ENCODE measurements around the gene TMEM72. TPM values are rescaled to one million over a fixed set of nuclear protein-coding genes. Genes with fewer than 3 reads are reported as not detected.

Gene TMEM72
- total and polyA plus RNA-seq, 2 of the 13 experiments (the other 11 are each of a cell fraction or from before 2014, with no cell fraction given), result 0.04 TPM; not detected in 1

DNA sequence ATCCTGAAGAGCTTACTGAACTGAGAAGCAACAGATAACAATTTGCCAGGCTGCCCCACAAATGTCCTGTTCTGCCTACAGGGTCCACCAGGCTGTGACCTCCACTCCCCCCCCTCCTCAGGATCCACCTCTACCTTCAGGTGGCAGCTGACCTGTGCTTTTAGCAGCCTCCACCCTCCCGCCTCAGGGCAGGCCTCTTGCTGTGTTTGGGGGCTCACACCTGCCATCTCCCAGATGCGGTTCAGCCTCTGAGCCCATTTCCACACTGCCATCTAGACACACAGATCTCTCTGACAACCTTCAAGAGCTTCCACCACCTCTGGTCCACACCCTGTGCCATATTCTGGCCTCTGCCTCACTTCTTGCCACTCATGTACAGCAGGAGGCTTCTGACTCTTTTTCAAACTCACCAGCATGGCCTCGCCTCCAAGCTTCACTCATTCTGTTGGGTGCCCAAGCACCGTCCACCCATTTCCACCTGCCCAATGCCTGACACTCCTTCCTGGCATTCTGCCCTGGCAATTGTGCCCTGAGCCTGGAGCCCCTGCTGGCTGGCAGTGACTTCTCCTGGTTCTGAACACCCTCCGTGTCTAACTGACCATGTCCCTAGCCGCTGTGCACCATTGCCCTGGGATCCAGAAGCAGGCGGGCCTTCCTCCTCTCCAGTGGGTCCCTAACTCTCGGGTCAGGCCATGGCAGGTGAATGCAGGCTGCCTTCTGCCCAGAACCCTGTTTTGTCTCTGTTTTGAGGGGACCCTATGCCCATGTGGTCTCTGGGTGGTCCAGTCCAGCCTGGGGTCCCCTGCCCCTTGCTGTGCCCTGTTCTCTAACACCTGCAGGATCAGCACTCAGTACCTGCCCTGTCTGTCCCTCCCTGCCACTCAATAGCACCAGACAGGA is 18.5 kb downstream of the TMEM72 start:
- no TSS peak for BruUV-seq (replicated peaks)
- DNase-seq (ENCODE audit: low spot score), result no peak
- no peak for FAIRE-seq
- ChIA-PET CTCF (ENCODE audit: low intra/inter-chr PET ratio, low total read pairs) (no interaction called here), POLR2A (interaction anchor here (1.3 kb wide), 1 partner anchor 34 kb away, joined by 3 read pairs; no protein-coding TSS in a partner anchor)
- Histone ChIP-seq H4K20me1 (ENCODE audit: insufficient read depth, low read length) (no peaks in the 10 kb centered on the region), H3K36me3 (replicated peaks in 1 of 2; ENCODE audit: control insufficient read depth in 1 of 2, insufficient read depth in 2 of 2, low read length in 2 of 2) (no peaks in the 10 kb centered on the region), H3K27ac (ENCODE audit: extremely low read length, insufficient read depth, low read length) (no peak overlapping the region), H3K9me3 (ENCODE audit: low read length) (no peaks in the 10 kb centered on the region), H3K79me2 (ENCODE audit: insufficient read depth, low read length) (no peaks in the 10 kb centered on the region), H3K4me2 (ENCODE audit: low read depth, low read length) (no peak overlapping the region), H3K27me3 (ENCODE audit: control insufficient read depth in 1 of 2, insufficient read depth in 2 of 2, low read length in 2 of 2) (0 out of 5 replicates have a peak, but pooled peaks cover 0 to 2% of the 10 kb centered on the region in 2 experiments), H3K4me3 (replicated peaks in 1 of 3; ENCODE audit: insufficient read depth in 1 of 3, low read depth in 2 of 3, low read length in 3 of 3) (no peak overlapping the region), H3K4me1 (ENCODE audit: insufficient read depth, low read length) (peaks cover 72% of the 10 kb centered on the region), H3K9ac (ENCODE audit: insufficient read depth, low read depth, low read length) (no peak overlapping the region), H2AFZ (ENCODE audit: low read length) (no peak overlapping the region)
- intact Hi-C loops (cut with micrococcal nuclease; ENCODE audit: unreplicated experiment) (loop anchor here (5.0 kb wide), 1 partner anchor 63 kb away; no protein-coding TSS in a partner anchor), in situ Hi-C loops (cut with HindIII; ENCODE audit: extremely low pct_ligation_motif_present, low pct_unique_long_range_greater_than_20kb) (loop anchor here (5.0 kb wide), 1 partner anchor 48 kb away; the partner anchor contains the start of gene DEPP1)
- 53% methylated on average over 5 of the region's 8 CpGs for WGBS (ENCODE audit: low lambda C conversion rate)
- 0 out of 2 replicates have a peak, but pooled peaks have one; percentile 20 for TF ChIP-seq SP4 (CRISPR knock-in tag; IDR thresholded peaks at IDR 0.05)
- no peak for TF ChIP-seq KLF11 (CRISPR knock-in tag; IDR thresholded peaks at IDR 0.05)
- no peak for TF ChIP-seq TBX3 (IDR thresholded peaks at IDR 0.05; ENCODE audit: borderline replicate concordance)
- TF ChIP-seq ZNF629 (CRISPR knock-in tag; conservative IDR thresholded peaks at IDR 0.05), result no peak
- no peak for TF ChIP-seq TSC22D2 (CRISPR knock-in tag; IDR thresholded peaks at IDR 0.05; ENCODE audit: borderline replicate concordance)
- ATAC-seq, result no peak

DNA sequence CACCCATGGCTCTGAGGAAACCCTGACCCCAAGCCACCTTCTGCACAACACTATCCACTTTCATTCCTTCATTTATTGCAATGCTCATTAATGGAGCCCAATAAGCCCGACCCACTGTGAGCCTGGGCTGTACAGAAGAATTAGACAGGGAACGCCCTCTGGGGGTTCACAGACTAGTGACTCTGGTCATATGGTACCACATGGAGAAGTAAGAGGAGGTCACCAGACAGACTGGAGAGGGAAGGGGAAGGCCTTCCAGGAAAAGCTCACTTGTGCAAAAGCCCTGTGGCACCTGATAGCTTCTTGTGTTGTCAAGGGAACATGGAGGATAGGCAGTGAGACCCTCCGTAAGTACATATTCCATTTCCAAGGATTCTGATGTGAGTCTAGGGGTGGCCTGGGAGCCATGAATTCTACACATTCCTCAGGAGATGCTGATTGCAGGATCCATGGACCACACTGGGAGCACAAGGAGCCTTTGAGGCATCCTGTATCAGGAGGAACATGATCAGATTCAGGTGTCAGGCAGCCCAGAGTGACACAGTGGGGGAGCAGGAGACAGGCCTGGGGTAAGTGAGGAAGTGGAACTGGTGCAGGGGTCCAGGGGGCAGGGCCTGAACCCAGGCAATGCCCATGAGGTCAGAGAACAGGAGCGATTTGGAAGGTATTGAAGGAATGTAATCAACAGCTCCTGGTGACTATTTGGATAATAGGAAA is 19.9 kb downstream of the TMEM72 start:
- Histone ChIP-seq H4K20me1 (ENCODE audit: insufficient read depth, low read length) (no peaks in the 10 kb centered on the region), H3K9ac (ENCODE audit: insufficient read depth, low read depth, low read length) (no peak overlapping the region), H3K4me3 (replicated peaks in 1 of 3; ENCODE audit: insufficient read depth in 1 of 3, low read depth in 2 of 3, low read length in 3 of 3) (no peak overlapping the region), H2AFZ (ENCODE audit: low read length) (no peak overlapping the region), H3K4me2 (ENCODE audit: low read depth, low read length) (no peak overlapping the region), H3K27ac (ENCODE audit: extremely low read length, insufficient read depth, low read length) (no peak overlapping the region), H3K9me3 (ENCODE audit: low read length) (no peaks in the 10 kb centered on the region), H3K36me3 (replicated peaks in 1 of 2; ENCODE audit: control insufficient read depth in 1 of 2, insufficient read depth in 2 of 2, low read length in 2 of 2) (no peaks in the 10 kb centered on the region), H3K79me2 (ENCODE audit: insufficient read depth, low read length) (no peaks in the 10 kb centered on the region), H3K27me3 (ENCODE audit: control insufficient read depth in 1 of 2, insufficient read depth in 2 of 2, low read length in 2 of 2) (no peaks in the 10 kb centered on the region), H3K4me1 (ENCODE audit: insufficient read depth, low read length) (peaks cover 72% of the 10 kb centered on the region)
- ChIA-PET POLR2A (interaction anchor here (5.9 kb wide), 1 partner anchor 33 kb away, joined by 151 read pairs; the partner anchor contains the start of gene RASSF4), CTCF (ENCODE audit: low intra/inter-chr PET ratio, low total read pairs) (interaction anchor here (3.1 kb wide), 2 partner anchors 44 to 60 kb away, joined by 16 to 64 read pairs; no protein-coding TSS in a partner anchor)
- intact Hi-C loops (cut with micrococcal nuclease; ENCODE audit: unreplicated experiment), result loop anchor here (5.0 kb wide), 1 partner anchor 61 kb away; no protein-coding TSS in a partner anchor
- 45% methylated on average over 3 of the region's 4 CpGs for WGBS (ENCODE audit: low lambda C conversion rate)
- in situ Hi-C loops (cut with HindIII; ENCODE audit: extremely low pct_ligation_motif_present, low pct_unique_long_range_greater_than_20kb), result loop anchor here (5.0 kb wide), 1 partner anchor 46 kb away; the partner anchor contains the start of gene DEPP1
- no TSS peak for BruUV-seq (replicated peaks)
- ATAC-seq (no peak), DNase-seq (ENCODE audit: low spot score) (no peak), FAIRE-seq (no peak)
- TF ChIP-seq WIZ (CRISPR knock-in tag; IDR thresholded peaks at IDR 0.05) (no peak), ZNF724P (CRISPR knock-in tag; IDR thresholded peaks at IDR 0.05; ENCODE audit: borderline replicate concordance) (no peak), PHF5A (CRISPR knock-in tag; IDR thresholded peaks at IDR 0.05; ENCODE audit: low read depth, unreplicated experiment) (no peak)
